ENCODE results near the gene FOXE3. TPM values are rescaled to one million over a fixed set of nuclear protein-coding genes. Genes with fewer than 3 reads are reported as not detected.

FOXE3 gene
- total and polyA plus RNA-seq, 9 of the 15 experiments (the other 6 are each of a cell fraction or from before 2014, with no cell fraction given), result not detected

- no peak for TF ChIP-seq CHD7 (IDR thresholded peaks at IDR 0.05; ENCODE audit: low read depth, low read length)
- no peak for TF ChIP-seq THRB (CRISPR knock-in tag; conservative IDR thresholded peaks at IDR 0.05)
- TF ChIP-seq WHSC1 (IDR thresholded peaks at IDR 0.05; ENCODE audit: low read length), result no peak
- no peak for TF ChIP-seq NCOA6 (IDR thresholded peaks at IDR 0.05)
- no peak for TF ChIP-seq RCOR1 (IDR thresholded peaks at IDR 0.05; ENCODE audit: borderline replicate concordance in 1 of 2, low read depth in 2 of 2, low read length in 2 of 2)
- no peak for TF ChIP-seq KDM2B (CRISPR knock-in tag; IDR thresholded peaks at IDR 0.05)
- TF ChIP-seq CTCF (IDR thresholded peaks at IDR 0.05 in 2 of 3, conservative IDR thresholded peaks at IDR 0.05 in 1 of 3; ENCODE audit: insufficient read depth in 2 of 3, low read depth in 1 of 3, low read length in 3 of 3), result peak; percentile 74 to 78 (median 76)
- no peak for TF ChIP-seq ZBTB26 (CRISPR knock-in tag; IDR thresholded peaks at IDR 0.05)
- peak; percentile 61; the same call in 1 of the 2 replicates for TF ChIP-seq RB1 (IDR thresholded peaks at IDR 0.05; ENCODE audit: low read depth)
Measured at GRCh38 chr1:47449822-47450552, 33.9 kb downstream of the FOXE3 start (continued).

Data from K562 (cell line).